Activated naive CD4-positive, alpha-beta T cell treated with anti-CD3 and anti-CD28 coated beads, Interleukin-2, amount 50 U/mL, for 24 hours (primary cell): ENCODE measurements around the gene HS6ST3.

Source experiments
- H3K27ac Mint-ChIP-seq: one replicate; pipeline ENCODE4 v1.8.0; 2021; ENCODE audit warnings: mild to moderate bottlenecking, mixed read lengths
- H3K27me3 Mint-ChIP-seq: one replicate; pipeline ENCODE4 v1.8.0; 2021; ENCODE audit warnings: mixed read lengths
- H3K36me3 Mint-ChIP-seq: one replicate; pipeline ENCODE4 v1.8.0; 2021; ENCODE audit warnings: mixed read lengths
- H3K4me1 Mint-ChIP-seq: one replicate; pipeline ENCODE4 v1.8.0; 2021; ENCODE audit warnings: mixed read lengths
- H3K4me3 Mint-ChIP-seq: one replicate; pipeline ENCODE4 v1.8.0; 2021; ENCODE audit warnings: mild to moderate bottlenecking, mixed read lengths
- H3K9me3 Mint-ChIP-seq: one replicate; pipeline ENCODE4 v1.8.0; 2021; ENCODE audit warnings: mixed read lengths

The HS6ST3 gene

DNA sequence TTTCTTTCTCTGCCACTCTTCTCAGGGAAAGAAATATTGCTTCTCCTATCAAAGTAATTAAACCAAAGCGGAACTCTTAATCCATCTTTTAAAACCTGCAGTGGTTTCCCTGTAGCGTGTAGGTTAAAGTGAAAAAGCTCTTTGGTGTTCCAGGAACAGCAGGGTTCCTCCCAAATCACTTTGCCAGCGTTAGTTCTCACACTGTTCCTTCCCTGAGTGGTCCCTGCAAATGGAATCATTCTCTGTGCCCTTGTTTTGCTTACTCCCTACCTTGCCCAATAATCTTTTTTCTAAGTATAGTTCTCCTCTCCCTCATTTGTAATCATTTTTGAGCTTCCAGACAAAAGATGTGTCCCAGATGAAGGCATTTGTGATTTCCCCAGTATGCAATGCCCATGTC lies 207.5 kb downstream of the HS6ST3 start:
- Mint-ChIP-seq H3K9me3 (peaks cover 4% of the 10 kb centered on the region), H3K27ac (no peak overlapping the region), H3K27me3 (no peaks in the 10 kb centered on the region), H3K4me3 (no peak overlapping the region), H3K36me3 (no peaks in the 10 kb centered on the region), H3K4me1 (no peaks in the 10 kb centered on the region)

DNA sequence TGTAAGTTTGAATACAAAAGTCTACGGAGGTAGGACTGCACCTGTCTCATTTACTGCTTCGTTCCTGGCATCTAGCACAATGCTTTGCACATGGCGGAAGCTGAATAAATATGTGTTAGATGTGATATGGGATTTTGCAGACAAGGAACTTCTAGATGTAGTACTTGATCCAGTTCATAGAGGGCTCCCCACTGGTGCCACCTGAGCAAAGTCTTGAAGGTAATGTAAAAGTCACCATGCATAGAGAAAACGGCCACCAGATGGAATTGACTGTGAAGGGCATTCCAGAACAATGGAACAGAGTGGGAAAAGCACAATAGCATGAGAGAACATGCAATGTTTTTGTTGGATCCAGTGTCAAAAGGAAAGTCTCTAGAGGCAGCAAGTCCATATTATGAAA lies 209.3 kb downstream of the HS6ST3 start:
- H3K4me3 Mint-ChIP-seq: no peak overlapping the region
- H3K4me1 Mint-ChIP-seq: no peaks in the 10 kb centered on the region
- no peaks in the 10 kb centered on the region for H3K36me3 Mint-ChIP-seq
- H3K9me3 Mint-ChIP-seq: peaks cover 4% of the 10 kb centered on the region
- no peak overlapping the region for H3K27ac Mint-ChIP-seq
- H3K27me3 Mint-ChIP-seq: no peaks in the 10 kb centered on the region

DNA sequence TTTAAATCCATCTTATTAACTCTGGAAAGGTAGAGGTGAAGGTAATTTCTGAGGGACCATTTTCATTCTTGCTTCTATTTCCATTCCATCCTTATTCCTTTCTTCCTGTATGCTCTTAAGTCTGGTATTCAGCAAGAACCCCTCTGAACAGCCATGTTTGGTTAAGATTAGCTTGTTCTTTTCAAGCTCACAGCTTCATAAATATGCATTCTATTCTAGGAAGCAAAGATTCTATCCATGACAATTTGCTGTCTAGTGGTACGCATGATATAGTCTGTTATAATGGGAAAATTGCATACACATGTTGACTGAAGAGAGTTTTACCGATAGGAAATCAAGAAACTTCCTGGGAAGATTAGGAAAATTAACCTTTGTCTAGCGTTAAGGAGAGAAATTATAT lies 218.7 kb downstream of the HS6ST3 start:
- H3K9me3 Mint-ChIP-seq: peaks cover 5% of the 10 kb centered on the region
- H3K36me3 Mint-ChIP-seq: no peaks in the 10 kb centered on the region
- H3K27me3 Mint-ChIP-seq: no peaks in the 10 kb centered on the region
- H3K4me3 Mint-ChIP-seq: no peak overlapping the region
- H3K27ac Mint-ChIP-seq: no peak overlapping the region
- H3K4me1 Mint-ChIP-seq: no peaks in the 10 kb centered on the region

DNA sequence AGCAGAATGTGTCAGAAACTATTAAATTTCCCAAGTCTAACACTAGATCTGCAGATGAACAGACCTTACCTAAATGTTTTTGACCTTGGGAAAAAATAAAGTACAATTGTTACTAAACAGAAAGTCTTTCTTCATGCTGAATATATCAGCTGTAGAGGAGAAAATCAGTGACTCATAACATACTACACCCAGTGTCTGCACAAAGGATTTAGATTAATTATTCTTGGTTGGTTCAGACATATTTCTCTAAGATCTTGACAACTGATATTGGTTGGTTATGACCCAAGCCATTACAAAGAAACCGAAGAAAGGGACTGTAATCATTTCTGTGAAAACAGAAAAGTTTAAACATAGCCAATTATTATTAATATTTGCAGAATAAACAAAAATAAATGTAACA lies 225.1 kb downstream of the HS6ST3 start:
- peaks cover 5% of the 10 kb centered on the region for H3K9me3 Mint-ChIP-seq
- no peak overlapping the region for H3K4me3 Mint-ChIP-seq
- H3K36me3 Mint-ChIP-seq: no peaks in the 10 kb centered on the region
- no peaks in the 10 kb centered on the region for H3K27me3 Mint-ChIP-seq
- no peaks in the 10 kb centered on the region for H3K4me1 Mint-ChIP-seq
- no peak overlapping the region for H3K27ac Mint-ChIP-seq

DNA sequence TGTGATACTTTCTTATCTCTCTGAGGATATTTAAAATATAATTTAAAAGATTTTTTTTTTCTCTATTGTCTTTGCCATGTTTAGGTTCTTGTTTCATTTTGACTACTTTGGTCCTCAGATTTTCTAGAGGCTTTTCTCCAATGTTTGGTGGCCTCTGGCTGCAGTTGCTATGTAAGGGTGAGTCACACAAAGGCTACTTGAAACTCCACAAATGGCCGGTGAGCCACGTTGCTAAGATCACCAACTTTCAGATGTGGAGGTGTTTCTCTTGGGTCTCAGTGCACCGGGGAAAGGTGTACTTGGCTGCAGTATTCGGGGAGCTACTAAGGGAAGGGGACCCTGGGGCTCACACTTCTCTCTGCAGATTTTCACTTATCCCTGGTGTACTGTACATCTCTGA lies 248.1 kb downstream of the HS6ST3 start:
- no peaks in the 10 kb centered on the region for H3K36me3 Mint-ChIP-seq
- H3K4me1 Mint-ChIP-seq: no peaks in the 10 kb centered on the region
- no peaks in the 10 kb centered on the region for H3K27me3 Mint-ChIP-seq
- no peak overlapping the region for H3K27ac Mint-ChIP-seq
- H3K9me3 Mint-ChIP-seq: peaks cover 7% of the 10 kb centered on the region
- H3K4me3 Mint-ChIP-seq: no peak overlapping the region

DNA sequence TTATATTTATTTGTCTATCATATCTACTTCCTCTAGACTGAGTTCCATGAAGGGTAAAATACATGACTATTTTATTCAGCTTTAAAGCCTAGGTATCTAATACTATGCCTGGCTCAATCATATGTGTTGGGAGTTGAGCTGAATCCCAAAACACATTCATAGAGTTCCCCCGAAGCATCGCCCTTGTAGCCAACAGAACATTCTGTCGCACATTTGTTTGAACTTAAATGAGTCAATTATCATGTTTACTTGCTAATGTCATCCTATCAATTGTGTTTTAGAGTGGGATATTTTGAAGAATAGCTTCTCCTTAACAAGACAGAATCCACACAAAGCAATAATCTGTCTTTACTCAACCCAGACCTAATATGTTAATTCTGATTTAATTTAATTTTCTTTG lies 252.4 kb downstream of the HS6ST3 start:
- Mint-ChIP-seq H3K9me3 (no peaks in the 10 kb centered on the region), H3K36me3 (no peaks in the 10 kb centered on the region), H3K4me3 (no peak overlapping the region), H3K27ac (no peak overlapping the region), H3K4me1 (no peaks in the 10 kb centered on the region), H3K27me3 (no peaks in the 10 kb centered on the region)

DNA sequence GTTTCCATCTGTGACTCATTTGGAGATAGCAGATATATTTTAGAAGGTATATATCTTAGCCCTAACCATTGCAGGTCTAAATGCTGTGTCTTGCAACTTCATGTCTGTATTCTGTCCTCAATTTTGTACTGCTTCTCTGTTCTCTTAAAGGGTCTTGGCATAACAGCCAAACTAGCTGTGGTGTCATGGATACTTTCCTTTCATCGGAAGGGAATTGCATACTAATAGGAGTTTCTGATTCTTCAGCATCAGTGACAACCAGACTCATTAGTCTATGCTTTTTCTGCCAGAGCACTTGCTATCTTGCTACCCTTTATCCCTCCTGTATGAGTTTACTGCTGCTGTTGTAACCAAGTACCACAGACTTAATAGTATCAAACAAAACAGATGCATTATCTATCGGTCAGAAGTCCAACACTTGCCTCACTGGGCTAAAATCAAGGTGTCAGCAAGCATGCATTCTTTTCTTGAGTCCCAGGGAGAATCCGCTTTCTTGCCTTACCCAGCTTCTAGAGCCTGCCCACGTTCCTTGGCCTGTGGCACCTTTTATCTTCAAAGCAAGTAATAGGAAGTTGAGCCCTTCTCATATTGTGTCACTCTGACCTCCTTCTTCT lies 253.1 kb downstream of the HS6ST3 start:
- no peaks in the 10 kb centered on the region for H3K4me1 Mint-ChIP-seq
- no peaks in the 10 kb centered on the region for H3K36me3 Mint-ChIP-seq
- H3K27ac Mint-ChIP-seq: no peak overlapping the region
- H3K9me3 Mint-ChIP-seq: no peaks in the 10 kb centered on the region
- H3K27me3 Mint-ChIP-seq: no peaks in the 10 kb centered on the region
- H3K4me3 Mint-ChIP-seq: no peak overlapping the region

DNA sequence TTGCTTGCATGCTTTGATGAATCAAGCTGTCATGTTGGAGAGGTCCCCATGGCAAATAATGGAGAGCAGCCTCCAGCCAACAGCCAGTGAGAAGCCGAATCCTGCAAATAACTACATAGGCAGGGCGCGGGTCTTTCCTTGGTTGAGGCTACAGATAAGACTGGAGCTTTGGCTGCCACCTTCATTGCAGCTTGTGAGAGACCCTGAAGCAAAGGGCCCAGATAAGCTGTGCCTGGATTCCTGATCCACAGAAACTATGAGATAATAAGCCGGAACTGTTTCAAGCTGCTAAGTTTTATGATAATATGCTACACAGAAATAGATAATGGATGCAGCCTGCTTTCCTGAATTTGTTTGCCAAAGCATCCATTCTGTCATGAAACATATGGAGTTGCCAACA lies 257.0 kb downstream of the HS6ST3 start:
- H3K27ac Mint-ChIP-seq: no peak overlapping the region
- H3K27me3 Mint-ChIP-seq: no peaks in the 10 kb centered on the region
- no peaks in the 10 kb centered on the region for H3K9me3 Mint-ChIP-seq
- no peaks in the 10 kb centered on the region for H3K36me3 Mint-ChIP-seq
- no peak overlapping the region for H3K4me3 Mint-ChIP-seq
- no peaks in the 10 kb centered on the region for H3K4me1 Mint-ChIP-seq

DNA sequence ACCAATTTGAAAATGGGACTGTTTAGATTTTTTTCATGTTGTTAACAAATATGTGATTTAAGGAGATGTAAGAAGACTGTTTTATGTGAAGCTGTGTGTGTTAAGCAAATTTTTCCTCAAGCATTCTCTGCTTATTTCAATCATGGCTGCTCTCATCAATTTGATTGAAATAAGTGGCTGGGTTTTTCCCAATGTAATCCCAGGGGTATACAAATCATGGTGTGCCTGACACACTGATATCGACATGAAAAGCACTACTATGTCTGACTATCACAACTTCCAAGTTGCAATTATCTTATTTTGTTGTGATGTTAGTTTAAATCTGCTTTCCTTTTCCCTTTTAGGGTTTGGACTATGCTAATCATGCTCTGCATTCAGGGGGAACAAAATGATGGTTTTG lies 283.7 kb downstream of the HS6ST3 start:
- H3K4me1 Mint-ChIP-seq: no peaks in the 10 kb centered on the region
- peaks cover 5% of the 10 kb centered on the region for H3K9me3 Mint-ChIP-seq
- H3K27me3 Mint-ChIP-seq: no peaks in the 10 kb centered on the region
- no peaks in the 10 kb centered on the region for H3K36me3 Mint-ChIP-seq
- H3K27ac Mint-ChIP-seq: no peak overlapping the region
- H3K4me3 Mint-ChIP-seq: no peak overlapping the region

DNA sequence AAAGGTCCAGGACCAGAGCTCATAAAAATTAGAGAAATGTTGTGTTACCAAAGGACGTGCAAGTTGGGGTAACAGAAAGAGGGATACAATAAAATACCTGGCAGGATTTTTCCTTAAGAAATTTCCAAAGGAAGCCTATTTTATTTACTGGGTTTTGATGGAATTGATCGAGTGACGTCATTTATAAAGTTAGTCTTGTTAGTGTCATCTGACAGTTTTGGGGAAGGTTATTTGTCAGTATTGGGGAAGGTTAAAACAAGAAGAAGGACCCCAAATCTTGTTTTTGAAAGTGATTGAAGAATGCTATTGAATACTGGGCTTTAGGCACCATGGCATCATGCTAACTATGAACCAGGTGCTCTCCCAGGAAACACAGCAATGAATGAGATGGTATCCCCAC lies 287.9 kb downstream of the HS6ST3 start:
- Mint-ChIP-seq H3K4me3 (no peak overlapping the region), H3K9me3 (peaks cover 5% of the 10 kb centered on the region), H3K4me1 (no peaks in the 10 kb centered on the region), H3K27ac (no peak overlapping the region), H3K27me3 (no peaks in the 10 kb centered on the region), H3K36me3 (no peaks in the 10 kb centered on the region)

DNA sequence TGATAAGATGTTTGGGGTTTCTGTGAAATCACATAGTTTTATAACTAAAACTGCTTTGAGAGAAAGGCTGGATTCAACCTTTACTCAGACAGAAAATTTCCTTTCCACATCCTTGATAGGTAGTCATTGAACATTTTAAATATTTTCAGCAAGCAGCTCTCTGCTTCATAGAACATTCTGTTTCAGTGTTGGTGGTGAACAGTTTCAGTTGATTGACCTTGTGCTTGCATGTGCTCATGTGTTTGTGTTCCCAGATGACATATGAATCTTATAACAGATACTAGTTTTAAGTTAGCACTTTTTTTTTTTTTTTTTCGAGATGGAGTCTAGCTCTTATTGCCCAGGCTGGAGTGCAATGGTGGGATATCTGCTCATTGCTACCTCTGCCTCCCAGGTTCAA lies 290.1 kb downstream of the HS6ST3 start:
- Mint-ChIP-seq H3K4me3 (no peak overlapping the region), H3K27ac (no peak overlapping the region), H3K27me3 (no peaks in the 10 kb centered on the region), H3K4me1 (no peaks in the 10 kb centered on the region), H3K36me3 (no peaks in the 10 kb centered on the region), H3K9me3 (peaks cover 8% of the 10 kb centered on the region)

DNA sequence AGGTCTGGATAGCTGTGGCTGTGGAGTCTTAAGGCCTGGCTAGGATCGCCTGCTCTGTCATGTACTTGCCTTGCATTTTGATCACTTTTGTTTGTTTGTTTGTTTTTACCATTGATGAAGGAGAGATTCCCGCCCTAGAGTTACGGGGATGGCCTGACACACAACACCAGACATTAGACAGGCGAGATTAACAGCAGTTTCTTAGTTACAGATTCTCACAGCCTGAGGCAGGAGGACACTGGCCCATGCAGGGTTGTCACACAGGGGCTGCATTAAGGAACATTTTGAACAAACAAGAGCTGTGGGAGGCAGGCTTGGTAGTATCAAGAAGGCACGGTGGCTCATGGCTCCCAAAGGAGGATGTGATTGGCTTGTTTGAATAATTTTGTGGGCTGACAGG lies 291.8 kb downstream of the HS6ST3 start:
- no peak overlapping the region for H3K4me3 Mint-ChIP-seq
- no peaks in the 10 kb centered on the region for H3K4me1 Mint-ChIP-seq
- H3K36me3 Mint-ChIP-seq: no peaks in the 10 kb centered on the region
- no peaks in the 10 kb centered on the region for H3K27me3 Mint-ChIP-seq
- no peak overlapping the region for H3K27ac Mint-ChIP-seq
- peaks cover 12% of the 10 kb centered on the region for H3K9me3 Mint-ChIP-seq

DNA sequence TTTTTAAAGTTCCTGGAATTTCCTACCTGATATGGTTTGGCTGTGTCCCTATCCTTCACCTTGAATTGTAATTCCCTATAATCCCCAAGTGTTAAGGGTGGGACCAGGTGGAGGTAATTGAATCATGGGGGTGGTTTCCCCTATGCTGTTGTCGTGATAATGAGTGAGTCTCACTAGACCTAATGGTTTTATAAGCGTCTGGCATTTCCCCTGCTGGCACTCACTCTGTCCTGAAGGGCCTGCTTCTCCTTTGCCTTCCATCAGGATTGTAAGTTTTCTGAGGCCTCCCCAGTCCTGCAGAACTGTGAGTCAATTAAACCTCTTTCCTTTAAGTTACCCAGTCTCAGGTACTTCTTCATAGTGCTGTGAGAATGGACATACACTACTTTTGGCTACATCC lies 298.7 kb downstream of the HS6ST3 start:
- Mint-ChIP-seq H3K4me1 (no peaks in the 10 kb centered on the region), H3K27me3 (no peaks in the 10 kb centered on the region), H3K36me3 (no peaks in the 10 kb centered on the region), H3K4me3 (no peak overlapping the region), H3K9me3 (peaks cover 14% of the 10 kb centered on the region), H3K27ac (no peak overlapping the region)

DNA sequence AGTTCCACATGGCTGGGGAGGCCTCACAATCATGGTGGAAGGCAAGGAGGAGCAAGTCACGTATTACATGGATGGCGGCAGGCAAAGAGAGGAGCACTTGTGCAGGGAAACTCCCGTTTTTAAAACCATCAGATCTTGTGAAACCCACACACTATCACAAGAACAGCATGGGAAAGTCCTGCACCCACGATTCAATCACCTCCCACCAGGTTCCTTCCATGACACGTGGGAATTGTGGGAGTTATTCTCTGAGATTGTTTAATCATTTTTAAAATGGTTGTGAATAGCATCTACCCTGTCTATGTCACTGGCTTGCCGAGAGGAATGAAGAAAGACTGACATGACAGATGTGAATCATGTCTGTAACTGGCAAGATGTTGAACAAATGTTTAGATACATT lies 301.7 kb downstream of the HS6ST3 start:
- H3K36me3 Mint-ChIP-seq: no peaks in the 10 kb centered on the region
- no peak overlapping the region for H3K27ac Mint-ChIP-seq
- H3K27me3 Mint-ChIP-seq: no peaks in the 10 kb centered on the region
- peaks cover 4% of the 10 kb centered on the region for H3K9me3 Mint-ChIP-seq
- H3K4me1 Mint-ChIP-seq: no peaks in the 10 kb centered on the region
- no peak overlapping the region for H3K4me3 Mint-ChIP-seq

DNA sequence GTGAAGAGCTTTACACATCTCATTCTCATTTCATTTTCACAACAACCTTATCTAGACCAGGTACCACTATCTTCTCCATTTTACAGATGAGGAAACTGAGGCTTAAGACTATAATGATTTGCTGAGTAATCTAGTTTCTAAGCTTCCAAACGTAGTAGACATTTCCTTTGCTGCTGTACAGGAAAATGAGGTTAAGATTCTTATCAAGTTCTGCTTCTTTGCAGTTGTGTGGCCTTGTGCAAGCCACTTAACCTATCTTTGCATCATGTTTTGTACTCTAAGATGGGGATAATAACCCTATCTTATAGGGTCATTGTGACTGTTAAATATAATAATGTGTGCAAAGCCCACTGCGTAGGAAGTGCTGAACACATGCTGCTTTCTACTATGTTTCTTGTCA lies 307.9 kb downstream of the HS6ST3 start:
- H3K4me3 Mint-ChIP-seq: no peak overlapping the region
- H3K4me1 Mint-ChIP-seq: no peaks in the 10 kb centered on the region
- H3K36me3 Mint-ChIP-seq: no peaks in the 10 kb centered on the region
- no peak overlapping the region for H3K27ac Mint-ChIP-seq
- H3K27me3 Mint-ChIP-seq: no peaks in the 10 kb centered on the region
- H3K9me3 Mint-ChIP-seq: no peaks in the 10 kb centered on the region

DNA sequence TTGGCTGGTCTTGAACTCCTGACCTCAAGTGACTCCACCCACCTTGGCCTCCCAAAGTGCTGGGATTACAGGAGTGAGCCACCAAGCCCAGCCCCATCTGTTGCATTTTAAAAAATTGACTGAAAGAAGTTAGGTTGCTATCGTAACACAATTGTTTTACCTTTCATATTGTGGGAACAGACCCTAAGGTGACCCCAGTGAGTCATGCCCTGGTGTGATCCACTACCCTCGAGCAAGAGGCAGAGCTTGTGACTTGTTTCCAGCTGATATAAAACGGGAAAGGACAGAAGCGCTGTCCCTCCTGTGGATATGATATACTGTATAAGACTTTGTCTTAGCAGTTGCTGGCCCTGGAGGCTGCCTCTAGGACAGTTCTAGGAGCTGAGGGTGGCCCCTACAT lies 308.6 kb downstream of the HS6ST3 start:
- no peaks in the 10 kb centered on the region for H3K27me3 Mint-ChIP-seq
- no peaks in the 10 kb centered on the region for H3K36me3 Mint-ChIP-seq
- no peak overlapping the region for H3K4me3 Mint-ChIP-seq
- H3K27ac Mint-ChIP-seq: no peak overlapping the region
- H3K4me1 Mint-ChIP-seq: no peaks in the 10 kb centered on the region
- H3K9me3 Mint-ChIP-seq: no peaks in the 10 kb centered on the region

DNA sequence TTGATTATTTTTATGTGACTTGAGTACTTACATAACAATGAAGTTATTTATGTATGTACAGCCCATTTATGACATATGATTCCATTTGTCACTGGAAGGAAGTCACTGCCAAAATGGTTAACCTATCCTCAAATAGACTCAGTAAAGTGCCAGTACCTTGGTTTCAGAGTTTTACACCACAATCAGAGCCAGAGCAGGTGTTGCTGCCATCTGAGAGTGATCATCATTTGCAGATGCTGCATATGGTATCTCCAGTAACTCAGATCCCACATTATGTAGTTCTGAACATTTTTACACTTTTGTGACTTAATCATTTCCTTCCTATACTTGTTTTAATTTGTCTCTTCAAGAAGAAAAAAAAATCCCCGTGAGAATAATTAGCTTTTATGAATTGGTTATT lies 313.3 kb downstream of the HS6ST3 start:
- Mint-ChIP-seq H3K9me3 (no peaks in the 10 kb centered on the region), H3K36me3 (no peaks in the 10 kb centered on the region), H3K4me1 (no peaks in the 10 kb centered on the region), H3K27me3 (no peaks in the 10 kb centered on the region), H3K27ac (no peak overlapping the region), H3K4me3 (no peak overlapping the region)
